ENCODE measurements around the gene ATXN1. TPM values are rescaled to one million over a fixed set of nuclear protein-coding genes. Genes with fewer than 3 reads are reported as not detected.
A peak's percentile ranks its signal among the peaks of the same experiment; 100 is the strongest.
"Not testable (repeated sequence)": the region's sequence is repeated elsewhere in the genome, so short reads cannot be mapped to it uniquely, and the experiment has no call there.

The ATXN1 gene
- total and polyA plus RNA-seq, 2 donors from 2014 or later: 4.2 to 58.2 TPM

GRCh38 chr6:16542070-16542469, 219.2 kb downstream of the ATXN1 start:
- no peak for DNase-seq
- Histone ChIP-seq H3K9me3 (ENCODE audit: control insufficient read depth in 2 of 3, insufficient read depth in 1 of 3, low read length in 3 of 3) (no peaks in the 10 kb centered on the region), H3K9ac (ENCODE audit: low read length in 3 of 3) (no peak overlapping the region), H3K36me3 (ENCODE audit: control insufficient read depth in 2 of 3, insufficient read depth in 3 of 3, low read length in 3 of 3) (no peaks in the 10 kb centered on the region), H3K27me3 (ENCODE audit: control insufficient read depth, insufficient read depth, low read length) (no peaks in the 10 kb centered on the region), H3K4me3 (ENCODE audit: low read length in 3 of 3) (no peak overlapping the region), H3K27ac (ENCODE audit: low read depth in 2 of 2, low read length in 2 of 2) (no peak overlapping the region), H3K4me1 (ENCODE audit: control insufficient read depth in 2 of 3, insufficient read depth in 2 of 3, low read depth in 1 of 3, low read length in 3 of 3) (peaks cover 0 to 22% (median 13%) of the 10 kb centered on the region in 3 donors)
- TF ChIP-seq CTCF (IDR thresholded peaks at IDR 0.05; ENCODE audit: borderline replicate concordance, extremely low read depth, insufficient read depth): no peak
- FAIRE-seq: no peak
- intact Hi-C loops (cut with DNase I): no loop called here

DNA sequence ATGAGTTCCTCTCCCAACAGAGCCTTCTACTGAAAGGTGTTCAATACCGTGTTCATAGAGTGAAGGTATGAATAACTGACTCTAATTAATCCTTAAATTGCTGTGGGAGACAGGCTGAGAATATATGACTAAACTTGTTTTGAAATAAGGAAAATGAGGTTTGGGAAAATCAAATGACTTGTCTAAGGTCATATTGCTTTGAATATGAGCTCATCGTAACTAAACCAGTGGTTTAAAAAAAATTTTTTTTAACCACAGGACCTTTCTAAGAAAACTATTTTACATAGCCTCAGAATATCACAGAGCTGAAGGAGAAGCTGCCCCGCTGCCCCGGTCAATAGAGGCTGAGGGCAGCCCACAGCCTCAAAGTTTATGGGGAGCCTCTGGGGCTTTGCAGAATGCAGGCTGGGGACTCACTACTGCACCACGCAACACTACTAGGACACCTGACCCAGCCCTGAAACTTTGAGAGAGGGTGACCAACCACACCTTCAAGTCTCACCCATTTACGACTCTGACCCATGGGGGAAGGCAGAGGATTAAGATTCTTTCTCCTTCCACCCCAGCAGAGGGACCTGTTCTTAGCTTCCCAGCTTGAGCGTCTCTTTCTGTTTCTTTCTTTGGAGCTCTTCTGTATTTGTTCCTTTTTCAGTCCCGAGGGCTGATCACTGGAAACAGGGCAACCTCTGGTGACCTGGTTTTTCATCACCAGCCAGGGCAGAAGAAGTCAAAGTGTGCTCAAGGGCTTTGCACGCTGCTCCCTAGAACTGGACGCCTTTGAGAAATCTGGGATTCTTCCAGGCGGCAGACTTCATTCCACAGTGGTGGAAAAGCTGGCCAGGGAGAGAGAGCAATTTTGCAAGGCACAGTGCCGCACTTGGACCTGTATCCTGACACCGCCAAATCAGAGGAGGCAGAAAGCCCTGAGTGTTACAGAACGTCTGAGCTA, 220.2 kb downstream of the ATXN1 start:
- no peak overlapping the region for H3K4me3 ChIP-seq (ENCODE audit: low read length in 3 of 3)
- no peaks in the 10 kb centered on the region for H3K9me3 ChIP-seq (ENCODE audit: control insufficient read depth in 2 of 3, insufficient read depth in 1 of 3, low read length in 3 of 3)
- H3K27me3 ChIP-seq (ENCODE audit: control insufficient read depth, insufficient read depth, low read length): no peaks in the 10 kb centered on the region
- H3K4me1 ChIP-seq (ENCODE audit: control insufficient read depth in 2 of 3, insufficient read depth in 2 of 3, low read depth in 1 of 3, low read length in 3 of 3): peaks cover 0 to 22% (median 13%) of the 10 kb centered on the region in 3 donors
- H3K36me3 ChIP-seq (ENCODE audit: control insufficient read depth in 2 of 3, insufficient read depth in 3 of 3, low read length in 3 of 3): no peaks in the 10 kb centered on the region
- no peak overlapping the region for H3K27ac ChIP-seq (ENCODE audit: low read depth in 2 of 2, low read length in 2 of 2)
- intact Hi-C loops (cut with DNase I): no loop called here
- TF ChIP-seq CTCF (IDR thresholded peaks at IDR 0.05; ENCODE audit: borderline replicate concordance, extremely low read depth, insufficient read depth): no peak
- DNase-seq (peak in 2 of 5 donors; percentile 20 to 66), FAIRE-seq (no peak)
- peak overlapping the region in 1 of 3 donors; percentile 22 for H3K9ac ChIP-seq (ENCODE audit: low read length in 3 of 3)

DNA sequence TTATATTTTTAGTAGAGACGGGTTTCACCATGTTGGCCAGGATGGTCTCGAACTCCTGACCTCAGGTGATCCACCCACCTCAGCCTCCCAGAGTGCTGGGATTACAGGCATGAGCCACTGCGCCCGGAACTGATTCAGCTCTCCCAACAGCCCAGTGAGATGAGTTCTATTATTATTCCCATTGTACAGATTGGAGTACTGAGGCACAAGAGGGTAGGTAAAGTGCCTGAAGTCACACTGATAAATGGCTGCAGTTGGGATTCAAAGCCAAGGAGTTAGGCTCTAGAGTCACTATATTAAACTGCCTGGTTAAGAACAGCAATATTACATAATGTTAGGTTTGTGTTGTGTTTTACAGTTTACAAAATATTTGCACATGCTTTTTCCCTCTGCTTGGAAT, 220.9 kb downstream of the ATXN1 start:
- intact Hi-C loops (cut with DNase I); H3K27me3 ChIP-seq (ENCODE audit: control insufficient read depth, insufficient read depth, low read length); DNase-seq; H3K27ac ChIP-seq (ENCODE audit: low read depth in 2 of 2, low read length in 2 of 2); H3K4me3 ChIP-seq (ENCODE audit: low read length in 3 of 3); H3K36me3 ChIP-seq (ENCODE audit: control insufficient read depth in 2 of 3, insufficient read depth in 3 of 3, low read length in 3 of 3); H3K9ac ChIP-seq (ENCODE audit: low read length in 3 of 3); H3K9me3 ChIP-seq (ENCODE audit: control insufficient read depth in 2 of 3, insufficient read depth in 1 of 3, low read length in 3 of 3); FAIRE-seq: not testable (repeated sequence)
- peaks cover 0 to 22% (median 13%) of the 10 kb centered on the region in 3 donors for H3K4me1 ChIP-seq (ENCODE audit: control insufficient read depth in 2 of 3, insufficient read depth in 2 of 3, low read depth in 1 of 3, low read length in 3 of 3)
